ENCODE measurements around the gene ADRA1B.

The ADRA1B gene

DNA sequence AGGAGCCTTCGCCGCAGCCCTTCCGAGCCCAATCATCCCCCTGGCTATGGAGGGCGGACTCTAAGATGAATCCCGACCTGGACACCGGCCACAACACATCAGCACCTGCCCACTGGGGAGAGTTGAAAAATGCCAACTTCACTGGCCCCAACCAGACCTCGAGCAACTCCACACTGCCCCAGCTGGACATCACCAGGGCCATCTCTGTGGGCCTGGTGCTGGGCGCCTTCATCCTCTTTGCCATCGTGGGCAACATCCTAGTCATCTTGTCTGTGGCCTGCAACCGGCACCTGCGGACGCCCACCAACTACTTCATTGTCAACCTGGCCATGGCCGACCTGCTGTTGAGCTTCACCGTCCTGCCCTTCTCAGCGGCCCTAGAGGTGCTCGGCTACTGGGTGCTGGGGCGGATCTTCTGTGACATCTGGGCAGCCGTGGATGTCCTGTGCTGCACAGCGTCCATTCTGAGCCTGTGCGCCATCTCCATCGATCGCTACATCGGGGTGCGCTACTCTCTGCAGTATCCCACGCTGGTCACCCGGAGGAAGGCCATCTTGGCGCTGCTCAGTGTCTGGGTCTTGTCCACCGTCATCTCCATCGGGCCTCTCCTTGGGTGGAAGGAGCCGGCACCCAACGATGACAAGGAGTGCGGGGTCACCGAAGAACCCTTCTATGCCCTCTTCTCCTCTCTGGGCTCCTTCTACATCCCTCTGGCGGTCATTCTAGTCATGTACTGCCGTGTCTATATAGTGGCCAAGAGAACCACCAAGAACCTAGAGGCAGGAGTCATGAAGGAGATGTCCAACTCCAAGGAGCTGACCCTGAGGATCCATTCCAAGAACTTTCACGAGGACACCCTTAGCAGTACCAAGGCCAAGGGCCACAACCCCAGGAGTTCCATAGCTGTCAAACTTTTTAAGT lies 819 bp downstream of the ADRA1B start:
- peak overlapping the region; percentile 46 for H3K4me3 ChIP-seq (ENCODE audit: low read depth, low read length)
- no peak for DNase-seq (ENCODE audit: low read depth, low spot score)
- TF ChIP-seq, protein P1, sequence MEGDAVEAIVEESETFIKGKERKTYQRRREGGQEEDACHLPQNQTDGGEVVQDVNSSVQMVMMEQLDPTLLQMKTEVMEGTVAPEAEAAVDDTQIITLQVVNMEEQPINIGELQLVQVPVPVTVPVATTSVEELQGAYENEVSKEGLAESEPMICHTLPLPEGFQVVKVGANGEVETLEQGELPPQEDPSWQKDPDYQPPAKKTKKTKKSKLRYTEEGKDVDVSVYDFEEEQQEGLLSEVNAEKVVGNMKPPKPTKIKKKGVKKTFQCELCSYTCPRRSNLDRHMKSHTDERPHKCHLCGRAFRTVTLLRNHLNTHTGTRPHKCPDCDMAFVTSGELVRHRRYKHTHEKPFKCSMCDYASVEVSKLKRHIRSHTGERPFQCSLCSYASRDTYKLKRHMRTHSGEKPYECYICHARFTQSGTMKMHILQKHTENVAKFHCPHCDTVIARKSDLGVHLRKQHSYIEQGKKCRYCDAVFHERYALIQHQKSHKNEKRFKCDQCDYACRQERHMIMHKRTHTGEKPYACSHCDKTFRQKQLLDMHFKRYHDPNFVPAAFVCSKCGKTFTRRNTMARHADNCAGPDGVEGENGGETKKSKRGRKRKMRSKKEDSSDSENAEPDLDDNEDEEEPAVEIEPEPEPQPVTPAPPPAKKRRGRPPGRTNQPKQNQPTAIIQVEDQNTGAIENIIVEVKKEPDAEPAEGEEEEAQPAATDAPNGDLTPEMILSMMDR (IDR thresholded peaks at IDR 0.05; ENCODE audit: low read depth, low read length) = no peak
- in situ Hi-C loops (cut with HindIII; ENCODE audit: low sequenced_read_pairs) = no loop called here

DNA sequence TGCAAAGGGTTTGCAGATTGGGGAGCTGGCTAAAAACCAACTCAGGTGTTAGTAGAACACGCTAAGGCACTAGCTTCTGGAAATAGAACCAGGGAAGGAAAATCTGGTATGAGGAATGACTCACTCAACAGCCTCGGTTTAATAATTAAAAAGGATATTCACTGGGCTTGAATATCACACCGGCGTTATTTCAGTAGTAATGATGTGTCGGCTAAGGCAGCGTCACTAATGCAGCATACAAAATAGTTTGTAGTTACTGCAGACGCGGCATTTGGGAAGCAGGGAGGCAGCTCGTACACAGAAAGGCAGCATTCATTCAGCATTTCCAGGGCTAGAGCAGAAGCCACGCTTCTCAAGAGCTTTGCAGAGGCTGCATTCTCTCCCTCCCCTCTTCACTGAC lies 1.7 kb downstream of the ADRA1B start:
- TF ChIP-seq, protein P1 (IDR thresholded peaks at IDR 0.05; ENCODE audit: low read depth, low read length) = no peak
- peak; percentile 26 for DNase-seq (ENCODE audit: low read depth, low spot score)
- in situ Hi-C loops (cut with HindIII; ENCODE audit: low sequenced_read_pairs) = no loop called here
- H3K4me3 ChIP-seq (ENCODE audit: low read depth, low read length) = peak overlapping the region; percentile 17

DNA sequence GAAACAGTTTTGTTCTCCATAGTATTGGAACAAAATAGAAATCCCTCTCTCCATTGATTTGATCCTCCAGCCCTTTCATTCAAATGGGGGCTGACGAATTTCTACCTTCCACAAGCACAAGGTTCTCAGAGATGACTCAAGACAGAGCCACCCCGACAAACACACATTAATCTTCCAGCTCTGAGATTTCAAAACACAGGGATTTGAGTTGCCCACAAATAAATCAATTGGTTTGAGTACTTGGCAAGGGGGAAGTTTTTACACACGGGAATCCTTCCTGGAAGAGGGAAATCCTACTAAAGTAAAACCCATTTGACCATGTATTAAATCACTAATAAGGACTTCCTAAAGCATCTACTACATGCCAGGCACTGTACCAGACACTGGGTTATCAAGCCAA lies 5.4 kb downstream of the ADRA1B start:
- no peak overlapping the region for H3K4me3 ChIP-seq (ENCODE audit: low read depth, low read length)
- in situ Hi-C loops (cut with HindIII; ENCODE audit: low sequenced_read_pairs) = no loop called here
- no peak for DNase-seq (ENCODE audit: low read depth, low spot score)
- TF ChIP-seq, protein P1 (IDR thresholded peaks at IDR 0.05; ENCODE audit: low read depth, low read length) = no peak

DNA sequence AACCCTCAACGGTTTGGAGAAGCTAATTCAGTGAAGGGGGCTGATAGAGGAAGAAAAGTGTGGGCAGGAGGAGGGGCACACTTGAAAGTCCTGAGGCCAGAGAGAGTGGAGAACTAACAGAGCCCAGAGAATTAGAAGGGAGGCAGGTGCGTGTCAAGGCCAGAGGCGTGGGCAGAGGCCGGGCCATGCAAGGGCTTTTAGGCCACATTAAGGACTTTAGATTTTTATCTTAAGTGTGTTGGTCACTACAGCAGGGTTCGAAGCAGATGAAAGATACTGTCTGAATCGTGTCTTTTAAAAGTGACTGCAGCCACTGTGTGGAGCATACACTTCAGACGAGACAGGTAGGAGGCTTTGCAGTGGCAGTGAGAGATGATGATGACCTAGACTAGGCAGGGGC lies 6.7 kb downstream of the ADRA1B start:
- in situ Hi-C loops (cut with HindIII; ENCODE audit: low sequenced_read_pairs) = no loop called here
- no peak for DNase-seq (ENCODE audit: low read depth, low spot score)
- H3K4me3 ChIP-seq (ENCODE audit: low read depth, low read length) = no peak overlapping the region
- TF ChIP-seq, protein P1 (IDR thresholded peaks at IDR 0.05; ENCODE audit: low read depth, low read length) = no peak

DNA sequence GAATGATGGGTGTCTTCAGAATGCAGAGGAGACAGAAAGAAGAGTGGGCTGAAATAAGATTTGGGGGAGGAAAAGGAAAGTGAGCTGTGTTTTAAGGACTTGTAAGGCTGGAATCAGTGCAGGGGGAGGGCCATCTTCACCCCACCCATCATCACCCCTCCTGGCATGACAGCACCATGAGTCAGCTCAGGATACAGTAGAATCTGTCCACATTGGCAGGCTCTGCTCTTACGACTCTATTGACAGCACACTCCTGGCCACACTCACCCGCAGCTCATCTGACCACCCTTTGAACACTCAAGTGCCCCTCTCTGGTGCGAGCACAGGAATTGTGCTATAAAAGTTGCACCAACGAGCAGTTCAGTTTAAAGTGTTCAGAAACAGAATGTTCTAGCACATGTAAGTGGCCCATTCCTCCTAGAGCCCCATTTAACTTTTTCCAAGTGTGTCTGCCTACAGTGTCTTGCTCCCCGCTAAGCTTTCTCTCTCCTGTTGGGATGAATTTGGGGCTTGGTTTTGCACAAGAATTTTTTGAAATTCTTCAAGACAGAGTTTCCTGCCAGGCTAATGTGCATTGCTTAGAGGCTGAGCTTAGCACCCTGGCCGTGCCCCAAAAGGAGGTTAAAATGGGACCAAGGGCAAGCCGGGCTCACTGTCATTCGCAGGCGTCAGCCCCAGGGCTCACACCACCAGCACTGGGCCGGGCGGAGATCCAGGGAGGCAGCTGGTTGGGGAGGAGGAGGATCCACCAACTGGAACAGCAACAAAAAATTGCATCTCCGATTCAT lies 12.0 kb downstream of the ADRA1B start:
- peak; percentile 83 for DNase-seq (ENCODE audit: low read depth, low spot score)
- TF ChIP-seq, protein P1 (IDR thresholded peaks at IDR 0.05; ENCODE audit: low read depth, low read length) = no peak
- in situ Hi-C loops (cut with HindIII; ENCODE audit: low sequenced_read_pairs) = no loop called here
- no peak overlapping the region for H3K4me3 ChIP-seq (ENCODE audit: low read depth, low read length)

DNA sequence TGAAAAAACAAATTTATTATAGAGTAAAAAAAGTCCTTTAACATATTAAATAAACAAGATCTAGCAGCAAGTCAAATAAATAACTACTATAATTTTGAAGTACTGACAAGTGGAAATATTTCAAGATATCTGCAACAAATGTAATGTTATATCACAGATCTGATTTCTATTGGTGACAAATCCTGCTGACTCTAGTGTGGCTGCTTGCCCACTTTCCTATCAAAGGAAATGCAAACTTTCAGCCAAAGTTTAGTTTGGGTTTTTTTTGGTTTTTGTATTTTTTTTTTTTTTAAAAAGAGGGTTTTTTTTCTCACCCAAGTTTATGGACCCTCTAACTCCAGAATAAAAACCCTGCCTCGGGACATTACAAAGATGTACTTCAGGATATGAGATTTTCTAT lies 12.9 kb downstream of the ADRA1B start:
- in situ Hi-C loops (cut with HindIII; ENCODE audit: low sequenced_read_pairs) = no loop called here
- no peak overlapping the region for H3K4me3 ChIP-seq (ENCODE audit: low read depth, low read length)
- no peak for DNase-seq (ENCODE audit: low read depth, low spot score)
- TF ChIP-seq, protein P1 (IDR thresholded peaks at IDR 0.05; ENCODE audit: low read depth, low read length) = no peak
